DOHH2 (cell line): Measurements from ENCODE around the gene HDLBP.

Experiments used
- H3F3A ChIP-seq: fragments of 200-600 bp; sonication (generic), shearing (Covaris generic); 2 replicates; pipeline ENCODE4 v1.6.0; 2016; ENCODE audit warnings: antibody characterized with exemption, mild to moderate bottlenecking; ENCODE audit not compliant: control insufficient read depth, insufficient read depth
- H3K27ac ChIP-seq: fragments of 200-600 bp; sonication (generic); 2 replicates; pipeline ENCODE4 v1.5.1; 2014; ENCODE audit warnings: low read depth, mild to moderate bottlenecking, low read length, moderate library complexity
- H3K27me3 ChIP-seq: fragments of 200-600 bp; sonication (generic); 2 replicates; pipeline ENCODE4 v1.6.1; 2014; ENCODE audit warnings: mild to moderate bottlenecking, low read length, mixed read lengths; ENCODE audit not compliant: control insufficient read depth
- H3K36me3 ChIP-seq: fragments of 200-600 bp; sonication (generic); 2 replicates; pipeline ENCODE4 v1.6.1; 2014; ENCODE audit warnings: mild to moderate bottlenecking, low read length, moderate library complexity, mixed read lengths; ENCODE audit not compliant: control insufficient read depth
- H3K4me1 ChIP-seq: fragments of 200-600 bp; sonication (generic); 2 replicates; pipeline ENCODE4 v1.6.1; 2014; ENCODE audit warnings: mild to moderate bottlenecking, low read length, mixed read lengths; ENCODE audit not compliant: control insufficient read depth
- H3K4me2 ChIP-seq: fragments of 200-600 bp; sonication (generic); 2 replicates; pipeline ENCODE4 v1.6.0; 2014; ENCODE audit warnings: mild to moderate bottlenecking, low read length, moderate library complexity
- H3K4me3 ChIP-seq: fragments of 200-600 bp; sonication (generic); 2 replicates; pipeline ENCODE4 v1.5.1; 2014; ENCODE audit warnings: mild to moderate bottlenecking, low read length, mixed read lengths
- H3K79me2 ChIP-seq: fragments of 200-600 bp; sonication (generic); 2 replicates; pipeline ENCODE4 v1.6.1; 2014; ENCODE audit warnings: mild to moderate bottlenecking, low read length, mixed read lengths; ENCODE audit not compliant: control insufficient read depth
- H3K9me2 ChIP-seq: fragments of 200-600 bp; sonication (generic); replicated peaks from 2 replicates; pipeline ENCODE4 v1.6.1; 2014; ENCODE audit warnings: mild to moderate bottlenecking, low read length, mixed read lengths; ENCODE audit not compliant: control insufficient read depth
- H3K9me3 ChIP-seq: fragments of 200-600 bp; sonication (generic); 2 replicates; pipeline ENCODE4 v1.6.1; 2014; ENCODE audit warnings: antibody characterized with exemption, low read length, mixed read lengths; ENCODE audit not compliant: control insufficient read depth, insufficient read depth
- H4K20me1 ChIP-seq: fragments of 200-600 bp; sonication (generic); 2 replicates; pipeline ENCODE4 v1.6.0; 2014; ENCODE audit warnings: low read depth, mild to moderate bottlenecking, antibody characterized with exemption, low read length, moderate library complexity; ENCODE audit not compliant: control insufficient read depth, insufficient read depth
- CTCF ChIP-seq: fragments of 200-600 bp; sonication (generic); IDR thresholded peaks from one replicate; pipeline ENCODE4 v1.5.1; 2014; ENCODE audit warnings: antibody characterized with exemption, mild to moderate bottlenecking, low read depth, low read length; ENCODE audit not compliant: poor library complexity, severe bottlenecking
- EZH2phosphoT487 ChIP-seq: fragments of 200-600 bp; sonication (generic); IDR thresholded peaks from 2 replicates; pipeline ENCODE4 v1.6.1; 2017; ENCODE audit warnings: borderline replicate concordance, mild to moderate bottlenecking, antibody characterized with exemption, low read length, moderate library complexity, mixed read lengths

HDLBP gene

GRCh38 chr2:241254904-241255351 is 60.5 kb downstream of the HDLBP start:
- Histone ChIP-seq H3K4me1 (no peaks in the 10 kb centered on the region), H3K79me2 (peaks cover 7% of the 10 kb centered on the region), H3K27me3 (no peaks in the 10 kb centered on the region), H3K9me2 (no peaks in the 10 kb centered on the region), H4K20me1 (no peaks in the 10 kb centered on the region), H3F3A (no peaks in the 10 kb centered on the region), H3K9me3 (no peaks in the 10 kb centered on the region), H3K4me3 (no peak overlapping the region), H3K4me2 (no peak overlapping the region), H3K36me3 (peaks cover 88% of the 10 kb centered on the region), H3K27ac (no peak overlapping the region)
- no peak for TF ChIP-seq EZH2phosphoT487
- no peak for TF ChIP-seq CTCF

- Histone ChIP-seq H3K27ac (no peak overlapping the region), H3K27me3 (no peaks in the 10 kb centered on the region), H4K20me1 (no peaks in the 10 kb centered on the region), H3K4me3 (no peak overlapping the region), H3K79me2 (no peaks in the 10 kb centered on the region), H3K36me3 (peaks cover 92% of the 10 kb centered on the region), H3K9me3 (no peaks in the 10 kb centered on the region), H3K4me2 (no peak overlapping the region), H3F3A (no peaks in the 10 kb centered on the region), H3K4me1 (no peaks in the 10 kb centered on the region), H3K9me2 (no peaks in the 10 kb centered on the region)
- TF ChIP-seq EZH2phosphoT487 (no peak), CTCF (no peak)
These were observed 62.5 kb downstream of the HDLBP start for GRCh38 chr2:241252778-241253475.

GRCh38 chr2:241249654-241250053 is 65.8 kb downstream of the HDLBP start:
- H4K20me1 ChIP-seq = no peaks in the 10 kb centered on the region
- no peaks in the 10 kb centered on the region for H3K4me1 ChIP-seq
- H3F3A ChIP-seq = no peaks in the 10 kb centered on the region
- TF ChIP-seq EZH2phosphoT487 (no peak), CTCF (no peak)
- peaks cover 89% of the 10 kb centered on the region for H3K36me3 ChIP-seq
- no peaks in the 10 kb centered on the region for H3K9me2 ChIP-seq
- no peaks in the 10 kb centered on the region for H3K79me2 ChIP-seq
- no peak overlapping the region for H3K4me3 ChIP-seq
- no peak overlapping the region for H3K4me2 ChIP-seq
- H3K27ac ChIP-seq = no peak overlapping the region
- H3K9me3 ChIP-seq = no peaks in the 10 kb centered on the region
- no peaks in the 10 kb centered on the region for H3K27me3 ChIP-seq
